ENCODE data around the gene CLEC2L. TPM values are rescaled to one million over a fixed set of nuclear protein-coding genes. Genes with fewer than 3 reads are reported as not detected.
"Not testable (repeated sequence)": the region's sequence is repeated elsewhere in the genome, so short reads cannot be mapped to it uniquely, and the experiment has no call there.

The CLEC2L gene
- total RNA-seq, 1 donor: not detected

DNA sequence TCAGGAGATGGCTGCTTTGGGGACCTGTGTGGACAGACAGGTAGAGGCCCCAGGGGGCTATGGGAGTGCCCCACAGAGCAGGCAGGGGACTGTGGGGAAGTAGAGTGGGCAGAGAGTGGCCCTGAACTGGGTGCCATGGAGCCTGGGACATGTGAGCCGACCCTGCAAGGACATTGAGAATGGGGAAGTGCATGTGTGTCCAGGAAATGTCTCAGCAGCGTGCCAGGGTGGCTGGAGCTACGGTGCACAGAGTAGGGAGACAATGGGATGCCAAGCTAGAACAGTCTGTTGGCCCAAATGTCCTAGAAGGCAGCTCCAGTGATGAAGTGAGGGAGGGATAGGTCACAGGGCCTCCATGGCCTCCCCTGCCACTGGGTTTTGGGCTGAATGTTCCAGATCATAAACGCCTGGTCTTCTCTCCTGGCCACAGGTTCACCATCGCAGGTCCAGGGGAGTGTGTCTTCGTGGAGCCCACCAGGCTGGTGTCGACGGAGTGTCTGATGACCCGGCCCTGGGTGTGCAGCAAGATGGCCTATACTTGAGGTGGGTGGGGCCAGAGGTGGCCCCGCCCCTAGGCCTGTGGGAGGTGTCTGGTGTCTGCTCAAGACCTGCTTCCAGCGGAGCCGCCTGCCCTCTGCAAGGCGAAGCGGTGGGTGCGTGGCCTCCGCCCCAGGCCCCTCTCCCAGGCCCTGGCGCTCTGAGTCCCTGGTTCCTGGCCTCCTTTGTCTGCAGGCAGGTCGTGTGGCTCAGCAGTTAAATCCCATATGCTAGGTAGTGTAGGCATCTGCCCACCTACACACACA lies 20.5 kb downstream of the CLEC2L start:
- peak; percentile 44 for DNase-seq (ENCODE audit: insufficient read length, low spot score, missing footprints)
- H3K27me3 ChIP-seq (ENCODE audit: insufficient read depth, low read length): peaks cover 13% of the 10 kb centered on the region
- no peaks in the 10 kb centered on the region for H3K36me3 ChIP-seq (ENCODE audit: insufficient read depth, low read length)
- no peak overlapping the region for H3K4me3 ChIP-seq (ENCODE audit: insufficient read depth, low read length)
- H3K27ac ChIP-seq (ENCODE audit: low read depth, low read length): no peak overlapping the region
- no peaks in the 10 kb centered on the region for H3K4me1 ChIP-seq (ENCODE audit: insufficient read depth, low read length)
- H2AFZ ChIP-seq (ENCODE audit: low read length): no peak overlapping the region
- no peaks in the 10 kb centered on the region for H3K9me3 ChIP-seq (ENCODE audit: low read depth, low read length)
- H3K79me2 ChIP-seq (ENCODE audit: insufficient read depth, low read length): no peaks in the 10 kb centered on the region
- TF ChIP-seq, protein P1, sequence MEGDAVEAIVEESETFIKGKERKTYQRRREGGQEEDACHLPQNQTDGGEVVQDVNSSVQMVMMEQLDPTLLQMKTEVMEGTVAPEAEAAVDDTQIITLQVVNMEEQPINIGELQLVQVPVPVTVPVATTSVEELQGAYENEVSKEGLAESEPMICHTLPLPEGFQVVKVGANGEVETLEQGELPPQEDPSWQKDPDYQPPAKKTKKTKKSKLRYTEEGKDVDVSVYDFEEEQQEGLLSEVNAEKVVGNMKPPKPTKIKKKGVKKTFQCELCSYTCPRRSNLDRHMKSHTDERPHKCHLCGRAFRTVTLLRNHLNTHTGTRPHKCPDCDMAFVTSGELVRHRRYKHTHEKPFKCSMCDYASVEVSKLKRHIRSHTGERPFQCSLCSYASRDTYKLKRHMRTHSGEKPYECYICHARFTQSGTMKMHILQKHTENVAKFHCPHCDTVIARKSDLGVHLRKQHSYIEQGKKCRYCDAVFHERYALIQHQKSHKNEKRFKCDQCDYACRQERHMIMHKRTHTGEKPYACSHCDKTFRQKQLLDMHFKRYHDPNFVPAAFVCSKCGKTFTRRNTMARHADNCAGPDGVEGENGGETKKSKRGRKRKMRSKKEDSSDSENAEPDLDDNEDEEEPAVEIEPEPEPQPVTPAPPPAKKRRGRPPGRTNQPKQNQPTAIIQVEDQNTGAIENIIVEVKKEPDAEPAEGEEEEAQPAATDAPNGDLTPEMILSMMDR (IDR thresholded peaks at IDR 0.05; ENCODE audit: extremely low read depth, low read depth, low read length): no peak
- H3K4me2 ChIP-seq (ENCODE audit: insufficient read depth, low read length): no peak overlapping the region
- no peaks in the 10 kb centered on the region for H4K20me1 ChIP-seq (ENCODE audit: insufficient read depth, low read length)

GRCh38 chr7:139544645-139545044 lies 21.2 kb downstream of the CLEC2L start:
- no peak overlapping the region for H3K4me3 ChIP-seq (ENCODE audit: insufficient read depth, low read length)
- H4K20me1 ChIP-seq (ENCODE audit: insufficient read depth, low read length): no peaks in the 10 kb centered on the region
- H3K4me1 ChIP-seq (ENCODE audit: insufficient read depth, low read length): no peaks in the 10 kb centered on the region
- peak; percentile 46 for DNase-seq (ENCODE audit: insufficient read length, low spot score, missing footprints)
- H3K4me2 ChIP-seq (ENCODE audit: insufficient read depth, low read length): no peak overlapping the region
- H3K36me3 ChIP-seq (ENCODE audit: insufficient read depth, low read length): no peaks in the 10 kb centered on the region
- H3K79me2 ChIP-seq (ENCODE audit: insufficient read depth, low read length): no peaks in the 10 kb centered on the region
- TF ChIP-seq, protein P1 (IDR thresholded peaks at IDR 0.05; ENCODE audit: extremely low read depth, low read depth, low read length): no peak
- H3K9me3 ChIP-seq (ENCODE audit: low read depth, low read length): no peaks in the 10 kb centered on the region
- H2AFZ ChIP-seq (ENCODE audit: low read length): no peak overlapping the region
- peaks cover 11% of the 10 kb centered on the region for H3K27me3 ChIP-seq (ENCODE audit: insufficient read depth, low read length)
- no peak overlapping the region for H3K27ac ChIP-seq (ENCODE audit: low read depth, low read length)

GRCh38 chr7:139548302-139549028 lies 25.0 kb downstream of the CLEC2L start:
- Histone ChIP-seq H3K9me3 (ENCODE audit: low read depth, low read length) (no peaks in the 10 kb centered on the region), H3K4me3 (ENCODE audit: insufficient read depth, low read length) (no peak overlapping the region), H3K4me2 (ENCODE audit: insufficient read depth, low read length) (no peak overlapping the region), H4K20me1 (ENCODE audit: insufficient read depth, low read length) (no peaks in the 10 kb centered on the region), H3K27me3 (ENCODE audit: insufficient read depth, low read length) (no peaks in the 10 kb centered on the region), H2AFZ (ENCODE audit: low read length) (no peak overlapping the region), H3K4me1 (ENCODE audit: insufficient read depth, low read length) (no peaks in the 10 kb centered on the region), H3K36me3 (ENCODE audit: insufficient read depth, low read length) (no peaks in the 10 kb centered on the region), H3K27ac (ENCODE audit: low read depth, low read length) (no peak overlapping the region), H3K79me2 (ENCODE audit: insufficient read depth, low read length) (no peaks in the 10 kb centered on the region)
- TF ChIP-seq, protein P1 (IDR thresholded peaks at IDR 0.05; ENCODE audit: extremely low read depth, low read depth, low read length): no peak
- DNase-seq (ENCODE audit: insufficient read length, low spot score, missing footprints): peak; percentile 53

DNA sequence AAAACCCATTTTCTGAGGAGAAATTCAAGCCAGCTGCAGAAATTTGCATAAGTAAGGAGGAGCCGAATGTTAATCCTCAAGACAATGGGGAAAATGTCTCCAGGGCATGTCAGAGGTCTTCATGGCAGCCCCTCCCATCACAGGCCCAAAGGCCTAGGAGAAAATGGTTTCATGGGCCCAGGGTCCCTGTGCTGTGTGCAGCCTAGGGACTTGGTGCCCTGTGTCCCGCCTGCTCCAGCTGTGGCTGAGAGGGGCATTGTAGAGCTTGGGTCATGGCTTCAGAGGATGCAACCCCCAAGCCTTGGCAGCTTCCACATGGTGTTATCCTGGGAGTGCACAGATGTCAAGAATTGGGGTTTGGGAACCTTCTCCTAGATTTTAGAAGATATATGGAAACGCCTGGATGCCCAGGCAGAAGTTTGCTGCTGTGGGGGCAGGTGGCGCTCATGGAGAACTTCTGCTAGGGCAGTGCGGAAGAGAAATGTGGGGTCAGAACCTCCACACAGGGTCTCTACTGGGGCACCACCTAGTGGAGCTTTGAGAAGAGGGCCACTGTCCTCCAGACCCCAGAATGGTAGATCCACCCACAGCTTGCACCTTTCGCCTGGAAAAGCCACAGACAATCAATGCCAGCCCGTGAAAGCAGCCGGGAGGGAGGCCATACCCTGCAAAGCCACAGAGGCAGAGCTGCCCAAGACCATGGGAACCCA lies 30.7 kb downstream of the CLEC2L start:
- not testable (repeated sequence) for H3K27ac ChIP-seq (ENCODE audit: low read depth, low read length); H2AFZ ChIP-seq (ENCODE audit: low read length)

More for the DNA sequence above, 30.7 kb downstream of the CLEC2L start:
- H3K27me3 ChIP-seq (ENCODE audit: insufficient read depth, low read length); H3K9me3 ChIP-seq (ENCODE audit: low read depth, low read length); H3K79me2 ChIP-seq (ENCODE audit: insufficient read depth, low read length); H3K4me3 ChIP-seq (ENCODE audit: insufficient read depth, low read length); H4K20me1 ChIP-seq (ENCODE audit: insufficient read depth, low read length); H3K4me2 ChIP-seq (ENCODE audit: insufficient read depth, low read length); H3K4me1 ChIP-seq (ENCODE audit: insufficient read depth, low read length); H3K36me3 ChIP-seq (ENCODE audit: insufficient read depth, low read length); DNase-seq (ENCODE audit: insufficient read length, low spot score, missing footprints): not testable (repeated sequence)

Data from osteoblast (primary cell).